ENCODE results near the gene DAAM1. TPM values are rescaled to one million over a fixed set of nuclear protein-coding genes. Genes with fewer than 3 reads are reported as not detected.

DAAM1 gene
- total RNA-seq, 1 experiment from 2014 or later, result 30.4 TPM

DNA sequence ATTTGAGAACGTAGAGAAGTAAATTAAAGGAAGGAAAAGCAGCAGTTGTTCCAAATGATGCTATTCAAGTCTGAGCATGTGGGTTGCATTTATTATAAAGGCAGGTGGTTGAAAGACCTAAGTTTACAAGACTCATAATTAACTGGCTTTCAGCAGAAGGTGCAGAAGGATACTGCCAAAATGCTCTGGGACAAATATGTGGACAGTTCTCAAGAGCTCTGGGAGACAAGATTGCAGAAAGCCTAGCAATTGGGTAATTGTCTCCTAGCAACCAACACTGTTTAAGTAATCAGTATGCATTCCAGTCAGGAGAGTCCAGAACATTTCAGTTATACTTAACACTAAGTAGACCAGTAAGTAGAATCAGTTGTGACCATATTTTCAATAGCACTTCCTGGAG is 145.2 kb downstream of the DAAM1 start:
- no peak for ATAC-seq

DNA sequence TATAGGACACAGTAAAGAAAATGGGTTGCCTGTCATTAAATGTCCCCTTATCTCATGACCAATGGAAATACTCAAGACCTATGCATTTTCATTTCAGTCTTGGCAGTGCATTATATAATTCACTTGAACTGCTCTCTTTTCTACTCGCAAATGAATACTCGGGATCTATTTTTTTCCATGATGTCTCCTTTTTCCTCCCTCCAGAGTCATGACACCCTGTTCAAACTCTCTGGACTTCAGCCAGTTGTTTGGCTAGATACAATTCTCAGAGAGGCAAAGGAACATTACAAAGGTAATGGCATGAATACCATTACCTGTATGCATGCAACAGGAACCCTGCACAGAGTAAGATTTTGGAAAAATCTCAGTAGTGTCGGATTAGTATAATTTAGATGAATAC is 145.8 kb downstream of the DAAM1 start:
- H3K27me3 Mint-ChIP-seq (ENCODE audit: low read depth), result no peaks in the 10 kb centered on the region
- no peak for ATAC-seq

More for the DNA sequence above, 145.2 kb downstream of the DAAM1 start:
- Mint-ChIP-seq H3K4me1 (peaks cover 85% of the 10 kb centered on the region), H3K9me3 (no peaks in the 10 kb centered on the region), H3K4me3 (no peak overlapping the region), H3K36me3 (peaks cover 10% of the 10 kb centered on the region; the same call in 1 of the 2 replicates), H3K27ac (no peak overlapping the region), H3K27me3 (ENCODE audit: low read depth) (no peaks in the 10 kb centered on the region)
- no peak for DNase-seq (ENCODE audit: low spot score)
- POLR2A ChIA-PET, result no interaction called here
- TF ChIP-seq RELA (CRISPR knock-in tag; IDR thresholded peaks at IDR 0.05; ENCODE audit: borderline replicate concordance) (no peak), RORB (CRISPR knock-in tag; IDR thresholded peaks at IDR 0.05) (no peak)
- TF ChIP-seq, protein P1, sequence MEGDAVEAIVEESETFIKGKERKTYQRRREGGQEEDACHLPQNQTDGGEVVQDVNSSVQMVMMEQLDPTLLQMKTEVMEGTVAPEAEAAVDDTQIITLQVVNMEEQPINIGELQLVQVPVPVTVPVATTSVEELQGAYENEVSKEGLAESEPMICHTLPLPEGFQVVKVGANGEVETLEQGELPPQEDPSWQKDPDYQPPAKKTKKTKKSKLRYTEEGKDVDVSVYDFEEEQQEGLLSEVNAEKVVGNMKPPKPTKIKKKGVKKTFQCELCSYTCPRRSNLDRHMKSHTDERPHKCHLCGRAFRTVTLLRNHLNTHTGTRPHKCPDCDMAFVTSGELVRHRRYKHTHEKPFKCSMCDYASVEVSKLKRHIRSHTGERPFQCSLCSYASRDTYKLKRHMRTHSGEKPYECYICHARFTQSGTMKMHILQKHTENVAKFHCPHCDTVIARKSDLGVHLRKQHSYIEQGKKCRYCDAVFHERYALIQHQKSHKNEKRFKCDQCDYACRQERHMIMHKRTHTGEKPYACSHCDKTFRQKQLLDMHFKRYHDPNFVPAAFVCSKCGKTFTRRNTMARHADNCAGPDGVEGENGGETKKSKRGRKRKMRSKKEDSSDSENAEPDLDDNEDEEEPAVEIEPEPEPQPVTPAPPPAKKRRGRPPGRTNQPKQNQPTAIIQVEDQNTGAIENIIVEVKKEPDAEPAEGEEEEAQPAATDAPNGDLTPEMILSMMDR (IDR thresholded peaks at IDR 0.05), result no peak
- CTCF ChIA-PET, result no interaction called here

More for the DNA sequence above, 145.8 kb downstream of the DAAM1 start:
- Mint-ChIP-seq H3K27ac (no peak overlapping the region), H3K9me3 (no peaks in the 10 kb centered on the region), H3K4me1 (peaks cover 85% of the 10 kb centered on the region), H3K36me3 (peaks cover 10% of the 10 kb centered on the region; the same call in 1 of the 2 replicates), H3K4me3 (no peak overlapping the region)
- POLR2A ChIA-PET, result no interaction called here
- no peak for DNase-seq (ENCODE audit: low spot score)
- TF ChIP-seq, protein P2, sequence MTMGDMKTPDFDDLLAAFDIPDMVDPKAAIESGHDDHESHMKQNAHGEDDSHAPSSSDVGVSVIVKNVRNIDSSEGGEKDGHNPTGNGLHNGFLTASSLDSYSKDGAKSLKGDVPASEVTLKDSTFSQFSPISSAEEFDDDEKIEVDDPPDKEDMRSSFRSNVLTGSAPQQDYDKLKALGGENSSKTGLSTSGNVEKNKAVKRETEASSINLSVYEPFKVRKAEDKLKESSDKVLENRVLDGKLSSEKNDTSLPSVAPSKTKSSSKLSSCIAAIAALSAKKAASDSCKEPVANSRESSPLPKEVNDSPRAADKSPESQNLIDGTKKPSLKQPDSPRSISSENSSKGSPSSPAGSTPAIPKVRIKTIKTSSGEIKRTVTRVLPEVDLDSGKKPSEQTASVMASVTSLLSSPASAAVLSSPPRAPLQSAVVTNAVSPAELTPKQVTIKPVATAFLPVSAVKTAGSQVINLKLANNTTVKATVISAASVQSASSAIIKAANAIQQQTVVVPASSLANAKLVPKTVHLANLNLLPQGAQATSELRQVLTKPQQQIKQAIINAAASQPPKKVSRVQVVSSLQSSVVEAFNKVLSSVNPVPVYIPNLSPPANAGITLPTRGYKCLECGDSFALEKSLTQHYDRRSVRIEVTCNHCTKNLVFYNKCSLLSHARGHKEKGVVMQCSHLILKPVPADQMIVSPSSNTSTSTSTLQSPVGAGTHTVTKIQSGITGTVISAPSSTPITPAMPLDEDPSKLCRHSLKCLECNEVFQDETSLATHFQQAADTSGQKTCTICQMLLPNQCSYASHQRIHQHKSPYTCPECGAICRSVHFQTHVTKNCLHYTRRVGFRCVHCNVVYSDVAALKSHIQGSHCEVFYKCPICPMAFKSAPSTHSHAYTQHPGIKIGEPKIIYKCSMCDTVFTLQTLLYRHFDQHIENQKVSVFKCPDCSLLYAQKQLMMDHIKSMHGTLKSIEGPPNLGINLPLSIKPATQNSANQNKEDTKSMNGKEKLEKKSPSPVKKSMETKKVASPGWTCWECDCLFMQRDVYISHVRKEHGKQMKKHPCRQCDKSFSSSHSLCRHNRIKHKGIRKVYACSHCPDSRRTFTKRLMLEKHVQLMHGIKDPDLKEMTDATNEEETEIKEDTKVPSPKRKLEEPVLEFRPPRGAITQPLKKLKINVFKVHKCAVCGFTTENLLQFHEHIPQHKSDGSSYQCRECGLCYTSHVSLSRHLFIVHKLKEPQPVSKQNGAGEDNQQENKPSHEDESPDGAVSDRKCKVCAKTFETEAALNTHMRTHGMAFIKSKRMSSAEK (CRISPR knock-in tag; IDR thresholded peaks at IDR 0.05; ENCODE audit: borderline replicate concordance), result no peak
- TF ChIP-seq PRRX2 (CRISPR knock-in tag; IDR thresholded peaks at IDR 0.05), result no peak
- no peak for TF ChIP-seq EMX1 (CRISPR knock-in tag; IDR thresholded peaks at IDR 0.05)
- TF ChIP-seq, protein P3, sequence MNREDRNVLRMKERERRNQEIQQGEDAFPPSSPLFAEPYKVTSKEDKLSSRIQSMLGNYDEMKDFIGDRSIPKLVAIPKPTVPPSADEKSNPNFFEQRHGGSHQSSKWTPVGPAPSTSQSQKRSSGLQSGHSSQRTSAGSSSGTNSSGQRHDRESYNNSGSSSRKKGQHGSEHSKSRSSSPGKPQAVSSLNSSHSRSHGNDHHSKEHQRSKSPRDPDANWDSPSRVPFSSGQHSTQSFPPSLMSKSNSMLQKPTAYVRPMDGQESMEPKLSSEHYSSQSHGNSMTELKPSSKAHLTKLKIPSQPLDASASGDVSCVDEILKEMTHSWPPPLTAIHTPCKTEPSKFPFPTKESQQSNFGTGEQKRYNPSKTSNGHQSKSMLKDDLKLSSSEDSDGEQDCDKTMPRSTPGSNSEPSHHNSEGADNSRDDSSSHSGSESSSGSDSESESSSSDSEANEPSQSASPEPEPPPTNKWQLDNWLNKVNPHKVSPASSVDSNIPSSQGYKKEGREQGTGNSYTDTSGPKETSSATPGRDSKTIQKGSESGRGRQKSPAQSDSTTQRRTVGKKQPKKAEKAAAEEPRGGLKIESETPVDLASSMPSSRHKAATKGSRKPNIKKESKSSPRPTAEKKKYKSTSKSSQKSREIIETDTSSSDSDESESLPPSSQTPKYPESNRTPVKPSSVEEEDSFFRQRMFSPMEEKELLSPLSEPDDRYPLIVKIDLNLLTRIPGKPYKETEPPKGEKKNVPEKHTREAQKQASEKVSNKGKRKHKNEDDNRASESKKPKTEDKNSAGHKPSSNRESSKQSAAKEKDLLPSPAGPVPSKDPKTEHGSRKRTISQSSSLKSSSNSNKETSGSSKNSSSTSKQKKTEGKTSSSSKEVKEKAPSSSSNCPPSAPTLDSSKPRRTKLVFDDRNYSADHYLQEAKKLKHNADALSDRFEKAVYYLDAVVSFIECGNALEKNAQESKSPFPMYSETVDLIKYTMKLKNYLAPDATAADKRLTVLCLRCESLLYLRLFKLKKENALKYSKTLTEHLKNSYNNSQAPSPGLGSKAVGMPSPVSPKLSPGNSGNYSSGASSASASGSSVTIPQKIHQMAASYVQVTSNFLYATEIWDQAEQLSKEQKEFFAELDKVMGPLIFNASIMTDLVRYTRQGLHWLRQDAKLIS (CRISPR knock-in tag; IDR thresholded peaks at IDR 0.05; ENCODE audit: borderline replicate concordance), result no peak
- TF ChIP-seq, protein P4, sequence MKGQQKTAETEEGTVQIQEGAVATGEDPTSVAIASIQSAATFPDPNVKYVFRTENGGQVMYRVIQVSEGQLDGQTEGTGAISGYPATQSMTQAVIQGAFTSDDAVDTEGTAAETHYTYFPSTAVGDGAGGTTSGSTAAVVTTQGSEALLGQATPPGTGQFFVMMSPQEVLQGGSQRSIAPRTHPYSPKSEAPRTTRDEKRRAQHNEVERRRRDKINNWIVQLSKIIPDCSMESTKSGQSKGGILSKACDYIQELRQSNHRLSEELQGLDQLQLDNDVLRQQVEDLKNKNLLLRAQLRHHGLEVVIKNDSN (CRISPR knock-in tag; IDR thresholded peaks at IDR 0.05), result no peak
- TF ChIP-seq, protein P5, sequence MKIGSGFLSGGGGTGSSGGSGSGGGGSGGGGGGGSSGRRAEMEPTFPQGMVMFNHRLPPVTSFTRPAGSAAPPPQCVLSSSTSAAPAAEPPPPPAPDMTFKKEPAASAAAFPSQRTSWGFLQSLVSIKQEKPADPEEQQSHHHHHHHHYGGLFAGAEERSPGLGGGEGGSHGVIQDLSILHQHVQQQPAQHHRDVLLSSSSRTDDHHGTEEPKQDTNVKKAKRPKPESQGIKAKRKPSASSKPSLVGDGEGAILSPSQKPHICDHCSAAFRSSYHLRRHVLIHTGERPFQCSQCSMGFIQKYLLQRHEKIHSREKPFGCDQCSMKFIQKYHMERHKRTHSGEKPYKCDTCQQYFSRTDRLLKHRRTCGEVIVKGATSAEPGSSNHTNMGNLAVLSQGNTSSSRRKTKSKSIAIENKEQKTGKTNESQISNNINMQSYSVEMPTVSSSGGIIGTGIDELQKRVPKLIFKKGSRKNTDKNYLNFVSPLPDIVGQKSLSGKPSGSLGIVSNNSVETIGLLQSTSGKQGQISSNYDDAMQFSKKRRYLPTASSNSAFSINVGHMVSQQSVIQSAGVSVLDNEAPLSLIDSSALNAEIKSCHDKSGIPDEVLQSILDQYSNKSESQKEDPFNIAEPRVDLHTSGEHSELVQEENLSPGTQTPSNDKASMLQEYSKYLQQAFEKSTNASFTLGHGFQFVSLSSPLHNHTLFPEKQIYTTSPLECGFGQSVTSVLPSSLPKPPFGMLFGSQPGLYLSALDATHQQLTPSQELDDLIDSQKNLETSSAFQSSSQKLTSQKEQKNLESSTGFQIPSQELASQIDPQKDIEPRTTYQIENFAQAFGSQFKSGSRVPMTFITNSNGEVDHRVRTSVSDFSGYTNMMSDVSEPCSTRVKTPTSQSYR (CRISPR knock-in tag; IDR thresholded peaks at IDR 0.05), result no peak
- TF ChIP-seq, protein P6, sequence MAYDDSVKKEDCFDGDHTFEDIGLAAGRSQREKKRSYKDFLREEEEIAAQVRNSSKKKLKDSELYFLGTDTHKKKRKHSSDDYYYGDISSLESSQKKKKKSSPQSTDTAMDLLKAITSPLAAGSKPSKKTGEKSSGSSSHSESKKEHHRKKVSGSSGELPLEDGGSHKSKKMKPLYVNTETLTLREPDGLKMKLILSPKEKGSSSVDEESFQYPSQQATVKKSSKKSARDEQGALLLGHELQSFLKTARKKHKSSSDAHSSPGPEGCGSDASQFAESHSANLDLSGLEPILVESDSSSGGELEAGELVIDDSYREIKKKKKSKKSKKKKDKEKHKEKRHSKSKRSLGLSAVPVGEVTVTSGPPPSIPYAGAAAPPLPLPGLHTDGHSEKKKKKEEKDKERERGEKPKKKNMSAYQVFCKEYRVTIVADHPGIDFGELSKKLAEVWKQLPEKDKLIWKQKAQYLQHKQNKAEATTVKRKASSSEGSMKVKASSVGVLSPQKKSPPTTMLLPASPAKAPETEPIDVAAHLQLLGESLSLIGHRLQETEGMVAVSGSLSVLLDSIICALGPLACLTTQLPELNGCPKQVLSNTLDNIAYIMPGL (CRISPR knock-in tag; IDR thresholded peaks at IDR 0.05), result no peak
- TF ChIP-seq, protein P7, sequence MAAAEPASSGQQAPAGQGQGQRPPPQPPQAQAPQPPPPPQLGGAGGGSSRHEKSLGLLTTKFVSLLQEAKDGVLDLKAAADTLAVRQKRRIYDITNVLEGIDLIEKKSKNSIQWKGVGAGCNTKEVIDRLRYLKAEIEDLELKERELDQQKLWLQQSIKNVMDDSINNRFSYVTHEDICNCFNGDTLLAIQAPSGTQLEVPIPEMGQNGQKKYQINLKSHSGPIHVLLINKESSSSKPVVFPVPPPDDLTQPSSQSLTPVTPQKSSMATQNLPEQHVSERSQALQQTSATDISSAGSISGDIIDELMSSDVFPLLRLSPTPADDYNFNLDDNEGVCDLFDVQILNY (CRISPR knock-in tag; IDR thresholded peaks at IDR 0.05), result no peak
- no peak for TF ChIP-seq FOXK1 (CRISPR knock-in tag; IDR thresholded peaks at IDR 0.05)
- no peak for TF ChIP-seq HMGA2 (CRISPR knock-in tag; IDR thresholded peaks at IDR 0.05)
- TF ChIP-seq FOXJ3 (CRISPR knock-in tag; IDR thresholded peaks at IDR 0.05; ENCODE audit: borderline replicate concordance), result no peak
- no peak for TF ChIP-seq KAT7 (CRISPR knock-in tag; IDR thresholded peaks at IDR 0.05; ENCODE audit: borderline replicate concordance)
- no peak for TF ChIP-seq ZNF423 (CRISPR knock-in tag; IDR thresholded peaks at IDR 0.05)
- CTCF ChIA-PET, result no interaction called here
